M059J (cell line): ENCODE data around the gene SMAD9. TPM values are rescaled to one million over a fixed set of nuclear protein-coding genes. Genes with fewer than 3 reads are reported as not detected.

Source experiments
- DNase-seq: peaks from one replicate; pipeline ENCODE4 v3.0.0-alpha.2; 2012; ENCODE audit warnings: low read depth
- total RNA-seq: library from RNA; depleted of rRNA; stranded (reverse); fragments of >200 nt; shearing (Covaris generic); gene quantifications from 2 replicates; pipeline ENCODE4 v1.2.3, GENCODE V29; 2014; rRNA removed

SMAD9 gene
- 4.0 and 5.8 TPM in 2 replicates for total RNA-seq

- peak; percentile 50 for DNase-seq
These were observed at the start of gene SMAD9 for GRCh38 chr13:36919833-36920615. SMAD9 (minus strand) TSS chr13:36920238; CDS start chr13:36879689, 40,549 bp downstream.

GRCh38 chr13:36966404-36966803 lies 46.4 kb upstream of the SMAD9 start:
- no peak for DNase-seq

GRCh38 chr13:36965767-36966166 lies 45.7 kb upstream of the SMAD9 start:
- peak; percentile 82 for DNase-seq

DNA sequence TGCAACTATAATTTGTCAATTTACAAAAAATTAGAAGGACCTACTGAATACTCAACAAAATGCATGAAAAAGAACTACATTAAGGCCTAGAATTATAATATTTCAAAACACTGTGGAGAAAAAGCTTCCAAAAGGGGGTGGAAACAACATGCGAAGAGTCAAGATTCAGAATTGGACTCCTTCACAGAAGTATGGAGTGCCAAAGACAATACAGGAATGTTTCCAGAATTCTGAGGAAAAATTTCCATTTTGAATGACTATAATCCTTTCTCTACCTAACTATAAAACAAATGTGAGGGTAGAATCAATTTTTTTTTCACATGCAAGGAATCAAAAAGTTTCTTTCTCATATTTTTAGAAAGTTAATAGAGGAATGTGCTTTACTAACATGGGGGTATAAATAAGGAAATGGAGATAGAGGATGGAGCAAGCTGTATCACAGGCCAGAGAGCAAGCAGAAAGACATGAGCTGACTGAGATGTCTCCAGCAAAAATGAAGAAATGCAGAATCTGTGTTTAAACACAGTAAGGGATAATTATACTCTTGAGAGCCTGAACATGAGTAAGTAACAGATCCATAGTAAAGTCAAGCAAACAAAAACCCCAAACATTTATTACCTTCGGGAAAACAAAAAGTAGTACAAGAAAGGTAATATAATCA lies 39.5 kb upstream of the SMAD9 start:
- no peak for DNase-seq

- DNase-seq: no peak
These were observed 34.5 kb upstream of the SMAD9 start for GRCh38 chr13:36954542-36954941.

DNA sequence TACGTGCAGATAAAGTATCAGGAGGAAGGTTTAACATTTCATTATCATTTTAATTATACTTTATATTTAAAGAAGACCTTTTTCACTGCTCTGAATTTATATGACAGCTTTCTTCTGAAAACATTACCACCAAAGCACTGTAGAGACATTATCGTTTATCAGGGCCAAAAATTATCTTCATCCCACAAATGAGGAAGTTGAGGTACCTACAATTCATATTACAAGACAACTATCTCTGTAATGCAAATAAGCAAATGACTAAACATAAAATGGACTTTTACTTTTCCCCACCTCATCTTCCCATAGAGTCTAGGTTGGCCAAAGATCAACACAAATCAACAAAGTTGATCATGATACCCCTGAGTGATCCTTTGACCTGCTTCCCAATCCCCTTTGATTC lies 30.9 kb upstream of the SMAD9 start:
- DNase-seq: no peak

- DNase-seq: no peak
These were observed 30.3 kb upstream of the SMAD9 start for GRCh38 chr13:36950330-36950729.

DNA sequence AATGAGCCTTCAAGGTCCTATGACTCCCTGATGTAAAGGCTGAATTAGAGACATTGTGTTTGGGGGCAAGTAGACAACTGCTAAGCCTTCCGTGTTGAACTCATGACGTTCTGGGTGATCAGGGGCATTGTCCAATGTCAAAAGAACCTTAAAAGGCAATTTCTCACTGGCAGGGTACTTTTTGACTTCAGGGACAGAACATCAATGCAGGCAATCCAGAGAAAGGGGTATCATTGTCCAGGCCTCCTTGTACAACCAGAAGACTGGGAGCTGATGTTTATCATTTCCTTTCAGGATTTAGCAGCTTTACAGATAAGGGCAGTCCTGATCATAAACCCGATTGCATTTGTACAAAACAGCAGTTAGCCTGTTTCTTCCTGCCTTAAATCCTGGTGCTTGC lies 25.0 kb upstream of the SMAD9 start:
- no peak for DNase-seq

GRCh38 chr13:36925603-36926002 lies 5.6 kb upstream of the SMAD9 start:
- DNase-seq: no peak

GRCh38 chr13:36924001-36924400 lies 4.0 kb upstream of the SMAD9 start:
- no peak for DNase-seq

DNA sequence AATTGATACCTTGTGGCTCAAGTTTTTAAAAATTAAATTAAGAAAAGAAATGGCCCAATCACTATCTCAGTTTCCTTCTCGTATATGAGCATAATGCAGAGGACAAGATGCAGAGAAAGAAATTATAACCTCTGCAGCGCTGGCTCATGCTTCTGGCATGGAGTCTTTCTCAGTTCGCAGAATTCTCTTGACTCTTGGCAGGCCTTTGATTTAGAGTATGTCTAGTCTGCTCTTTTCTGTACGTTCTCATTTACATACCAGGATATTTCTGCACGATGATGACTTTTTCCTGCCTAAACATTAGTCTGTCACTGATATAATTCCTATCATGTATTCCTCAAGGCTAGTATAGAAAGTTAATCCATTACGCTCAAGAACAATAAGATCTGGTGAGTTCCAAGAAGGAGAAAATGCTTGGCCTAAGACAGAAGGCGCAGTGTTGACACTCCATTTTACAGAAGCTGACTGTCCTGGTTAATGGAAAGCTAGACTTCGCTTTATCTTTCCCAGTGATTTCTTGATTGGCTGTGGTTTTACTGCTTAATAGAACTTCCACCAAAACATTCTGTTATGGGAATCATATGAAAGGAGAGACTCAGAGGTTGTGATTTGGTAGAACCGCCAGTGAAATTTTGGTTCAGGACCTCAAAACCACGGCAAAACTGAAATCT lies 1.7 kb upstream of the SMAD9 start:
- peak; percentile 23 for DNase-seq

DNA sequence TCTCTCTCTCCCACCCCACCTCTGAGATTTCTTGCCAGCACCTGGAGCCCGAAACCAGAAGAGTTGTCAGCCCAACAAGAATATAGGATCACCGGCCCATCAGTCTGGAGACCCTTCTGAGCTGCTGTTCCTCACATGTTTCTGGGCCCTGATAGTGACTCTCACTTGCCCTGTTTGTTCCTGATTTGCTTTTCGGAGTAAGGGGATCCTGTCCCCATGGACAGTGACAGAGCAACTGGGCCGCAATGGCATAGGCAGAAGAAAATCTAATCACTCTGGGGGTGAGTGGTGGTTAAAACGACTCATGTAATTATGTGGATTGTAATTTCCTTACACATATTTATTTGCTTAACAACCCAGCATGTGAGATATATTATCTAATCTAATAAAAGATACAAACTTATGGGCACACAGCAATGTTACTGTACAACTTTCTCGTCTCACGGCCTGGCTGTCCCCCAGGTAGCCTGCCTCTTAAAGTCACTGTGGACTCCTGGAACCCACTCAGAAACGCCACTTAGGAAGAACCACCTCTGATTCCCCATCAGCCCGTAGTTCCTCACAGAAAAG lies 663 bp upstream of the SMAD9 start:
- DNase-seq: no peak

DNA sequence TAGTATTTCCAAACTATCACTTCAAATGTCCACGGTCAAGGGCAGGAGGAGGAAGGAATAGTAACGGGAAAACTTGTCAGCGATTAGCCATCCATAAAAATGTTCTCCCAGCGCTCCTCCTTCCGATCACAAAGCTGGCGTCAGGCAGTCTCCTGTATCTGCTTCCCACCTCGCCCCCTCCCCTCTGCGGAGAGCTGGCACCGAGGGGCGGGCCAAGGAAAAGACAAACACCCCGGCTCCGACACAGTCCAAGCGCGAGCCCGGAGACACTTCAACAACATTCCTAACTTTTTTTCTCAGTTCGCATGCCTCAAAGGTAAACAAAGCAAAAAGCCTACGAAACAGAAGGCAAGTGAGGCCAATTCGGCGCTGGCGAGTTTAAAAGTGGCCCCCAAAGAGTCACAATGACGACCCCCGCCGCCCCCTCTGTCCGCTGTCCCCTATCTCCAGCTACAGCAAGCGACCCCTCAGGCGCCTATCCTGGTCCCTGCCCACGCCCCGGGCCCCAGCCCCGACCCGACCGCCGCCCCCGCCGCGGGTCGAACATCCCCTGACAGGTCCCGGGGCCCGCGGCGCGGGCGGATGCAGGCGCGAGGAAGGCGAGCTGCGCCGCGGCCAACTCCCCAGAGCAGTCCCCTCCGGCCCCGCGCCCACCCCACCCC lies 736 bp downstream of the SMAD9 start:
- peak; percentile 38 for DNase-seq

- peak; percentile 39 for DNase-seq
These were observed 1.5 kb downstream of the SMAD9 start for GRCh38 chr13:36918246-36919131.

GRCh38 chr13:36917311-36917710 lies 2.7 kb downstream of the SMAD9 start:
- no peak for DNase-seq

DNA sequence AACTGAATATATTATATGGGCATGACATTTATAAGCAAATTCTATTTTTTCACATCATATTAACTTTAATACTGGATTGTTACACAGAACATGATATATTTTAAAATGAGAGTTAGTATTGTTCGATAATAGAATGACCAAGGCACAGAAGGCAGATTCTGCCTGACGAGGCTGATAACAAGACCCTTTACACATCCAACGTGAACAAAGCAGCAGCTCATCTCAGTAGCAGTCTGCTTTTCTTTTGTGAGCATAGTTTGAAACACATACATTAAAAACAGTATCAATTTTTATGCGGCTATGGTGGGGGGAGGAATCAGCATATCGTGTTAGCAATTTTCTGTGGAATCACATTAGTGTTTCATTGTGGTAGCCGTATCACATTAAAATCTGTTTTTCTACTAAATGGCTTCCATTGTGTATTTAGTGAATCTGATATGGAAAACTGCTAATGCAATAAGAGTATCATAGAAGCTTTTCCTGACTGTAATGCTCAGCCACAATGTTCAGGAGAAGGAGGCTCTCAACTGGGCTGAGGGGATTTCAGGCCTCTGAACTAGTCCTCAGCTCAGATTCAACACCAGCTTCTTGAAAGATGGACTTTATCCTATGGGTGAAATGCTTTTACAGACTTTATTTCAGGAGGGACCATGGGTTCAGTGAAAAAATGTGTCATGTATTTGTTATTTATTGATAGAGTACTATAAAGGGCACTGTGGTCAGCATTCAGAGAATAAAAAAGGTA lies 4.0 kb downstream of the SMAD9 start:
- DNase-seq: no peak

- no peak for DNase-seq
These were observed 4.9 kb downstream of the SMAD9 start for GRCh38 chr13:36915106-36915505.

DNA sequence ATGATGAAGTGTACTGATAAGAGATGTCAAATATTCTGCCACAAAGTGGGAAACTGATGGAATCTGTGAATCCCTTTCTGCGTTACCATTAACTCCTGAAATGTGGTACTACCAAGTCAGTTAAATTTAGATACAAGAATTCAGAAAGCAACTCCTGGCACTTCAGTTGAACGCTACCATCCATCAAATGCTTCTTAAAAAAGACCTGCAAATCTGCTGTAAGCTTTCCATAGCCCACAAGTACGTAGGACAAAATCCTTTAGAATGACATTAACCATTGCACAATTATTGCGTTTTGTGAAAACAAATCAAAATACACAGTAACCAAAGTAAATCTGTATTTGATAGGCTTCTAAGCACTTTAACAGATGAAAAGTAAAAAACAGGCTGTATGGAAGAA lies 5.4 kb downstream of the SMAD9 start:
- no peak for DNase-seq

DNA sequence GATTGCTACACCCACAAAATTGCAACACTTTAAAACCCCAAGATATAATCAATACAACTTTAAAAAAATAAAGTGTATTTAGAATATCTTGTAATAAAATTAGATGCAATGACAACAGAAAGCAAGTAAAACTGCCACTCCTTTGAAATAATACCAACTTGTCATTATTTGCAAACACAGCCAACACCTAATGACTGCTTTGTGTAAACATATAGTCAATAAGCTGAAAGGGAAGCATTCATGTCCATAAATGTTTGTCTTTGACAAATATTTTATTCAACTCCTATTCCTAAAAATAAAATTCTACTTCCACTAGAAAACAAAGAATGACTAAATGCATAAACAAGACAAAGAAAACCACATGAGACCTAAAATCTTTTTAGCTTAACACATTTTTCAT lies 6.6 kb downstream of the SMAD9 start:
- DNase-seq: no peak

GRCh38 chr13:36912973-36913372 lies 7.1 kb downstream of the SMAD9 start:
- DNase-seq: no peak
